Right lobe of liver (tissue), 4 donors: Measurements from ENCODE around the gene KCNQ1OT1.

Experiments
- POLR2A ChIP-seq: fragments of 450-650 bp; IDR thresholded peaks from one replicate; pipeline ENCODE4 v1.6.1; 2017; ENCODE audit warnings: antibody characterized with exemption, mild to moderate bottlenecking
- TF ChIP-seq, protein P1 (sequence below), 4 donors: fragments of 200-600 bp in 3 of 4; fragments of 450-650 bp in 1 of 4; IDR thresholded peaks; one replicate each; pipeline versions ENCODE4 v1.5.1 to v1.8.0; 2016 to 2022; ENCODE audit warnings: antibody characterized with exemption in 4 of 4, mild to moderate bottlenecking in 2 of 4
- donor health status: DM: no; HTN: no; CAD: no.
- donor health status: DM: no; HTN: no; CAD: no.
- donor health status: DM: no; HTN: yes; CAD: no.

DNA sequence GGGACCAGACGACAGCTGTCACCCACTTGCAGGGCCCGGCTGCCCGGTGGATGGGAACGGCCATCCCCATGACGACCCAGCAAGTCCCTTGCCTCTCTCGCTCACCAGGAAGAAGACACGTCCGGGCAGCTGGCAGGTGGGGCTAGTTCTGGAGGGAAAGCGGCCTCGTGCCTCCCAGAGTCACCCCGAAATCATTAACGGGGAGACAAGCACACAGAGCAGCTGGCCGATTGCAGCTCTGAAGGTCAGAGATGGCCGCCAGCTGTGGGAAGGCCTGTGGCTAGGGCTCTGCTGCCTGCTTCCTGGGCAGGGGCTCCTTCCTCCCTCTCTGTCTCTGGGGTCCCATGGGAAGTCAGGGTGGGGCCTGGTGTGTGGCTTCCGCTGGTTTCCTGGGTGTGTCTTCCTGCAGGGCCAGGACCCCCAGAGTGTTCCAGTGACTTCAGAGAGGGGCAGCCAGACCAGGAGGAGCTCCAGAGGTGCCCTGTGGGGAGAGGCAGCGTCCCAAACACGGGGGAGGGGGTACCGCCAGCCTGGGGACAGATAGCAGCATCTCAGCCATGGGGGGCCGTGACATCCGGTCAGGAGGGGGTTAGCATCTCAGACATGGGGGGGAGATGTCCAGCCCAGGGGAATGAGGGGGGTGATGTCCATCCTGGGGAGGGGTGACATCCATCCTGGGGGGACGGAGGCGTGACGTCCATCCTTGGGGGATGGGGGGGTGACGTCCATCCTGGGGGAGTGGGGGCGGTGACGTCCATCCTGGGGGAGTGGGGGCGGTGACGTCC is 140.1 kb downstream of the KCNQ1OT1 start:
- TF ChIP-seq, protein P1, sequence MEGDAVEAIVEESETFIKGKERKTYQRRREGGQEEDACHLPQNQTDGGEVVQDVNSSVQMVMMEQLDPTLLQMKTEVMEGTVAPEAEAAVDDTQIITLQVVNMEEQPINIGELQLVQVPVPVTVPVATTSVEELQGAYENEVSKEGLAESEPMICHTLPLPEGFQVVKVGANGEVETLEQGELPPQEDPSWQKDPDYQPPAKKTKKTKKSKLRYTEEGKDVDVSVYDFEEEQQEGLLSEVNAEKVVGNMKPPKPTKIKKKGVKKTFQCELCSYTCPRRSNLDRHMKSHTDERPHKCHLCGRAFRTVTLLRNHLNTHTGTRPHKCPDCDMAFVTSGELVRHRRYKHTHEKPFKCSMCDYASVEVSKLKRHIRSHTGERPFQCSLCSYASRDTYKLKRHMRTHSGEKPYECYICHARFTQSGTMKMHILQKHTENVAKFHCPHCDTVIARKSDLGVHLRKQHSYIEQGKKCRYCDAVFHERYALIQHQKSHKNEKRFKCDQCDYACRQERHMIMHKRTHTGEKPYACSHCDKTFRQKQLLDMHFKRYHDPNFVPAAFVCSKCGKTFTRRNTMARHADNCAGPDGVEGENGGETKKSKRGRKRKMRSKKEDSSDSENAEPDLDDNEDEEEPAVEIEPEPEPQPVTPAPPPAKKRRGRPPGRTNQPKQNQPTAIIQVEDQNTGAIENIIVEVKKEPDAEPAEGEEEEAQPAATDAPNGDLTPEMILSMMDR (IDR thresholded peaks at IDR 0.05) = no peak
- TF ChIP-seq POLR2A = no peak
